AG10803 (cell line): Measurements from ENCODE around the gene JARID2.

Experiments
- DNase-seq: peaks from one replicate; pipeline ENCODE4 v3.0.0; 2010; ENCODE audit warnings: low read depth
- H3K4me3 ChIP-seq: 2 replicates; pipeline ENCODE4 v1.5.1; 2011; ENCODE audit warnings: mild to moderate bottlenecking, low read length, control low read depth
- TF ChIP-seq, protein P1 (sequence below): conservative IDR thresholded peaks from 2 replicates; pipeline ENCODE4 v1.5.1; 2011; ENCODE audit warnings: mild to moderate bottlenecking, low read length, control low read depth, inconsistent platforms

JARID2 gene

GRCh38 chr6:15325540-15325955 is 79.7 kb downstream of the JARID2 start:
- TF ChIP-seq, protein P1, sequence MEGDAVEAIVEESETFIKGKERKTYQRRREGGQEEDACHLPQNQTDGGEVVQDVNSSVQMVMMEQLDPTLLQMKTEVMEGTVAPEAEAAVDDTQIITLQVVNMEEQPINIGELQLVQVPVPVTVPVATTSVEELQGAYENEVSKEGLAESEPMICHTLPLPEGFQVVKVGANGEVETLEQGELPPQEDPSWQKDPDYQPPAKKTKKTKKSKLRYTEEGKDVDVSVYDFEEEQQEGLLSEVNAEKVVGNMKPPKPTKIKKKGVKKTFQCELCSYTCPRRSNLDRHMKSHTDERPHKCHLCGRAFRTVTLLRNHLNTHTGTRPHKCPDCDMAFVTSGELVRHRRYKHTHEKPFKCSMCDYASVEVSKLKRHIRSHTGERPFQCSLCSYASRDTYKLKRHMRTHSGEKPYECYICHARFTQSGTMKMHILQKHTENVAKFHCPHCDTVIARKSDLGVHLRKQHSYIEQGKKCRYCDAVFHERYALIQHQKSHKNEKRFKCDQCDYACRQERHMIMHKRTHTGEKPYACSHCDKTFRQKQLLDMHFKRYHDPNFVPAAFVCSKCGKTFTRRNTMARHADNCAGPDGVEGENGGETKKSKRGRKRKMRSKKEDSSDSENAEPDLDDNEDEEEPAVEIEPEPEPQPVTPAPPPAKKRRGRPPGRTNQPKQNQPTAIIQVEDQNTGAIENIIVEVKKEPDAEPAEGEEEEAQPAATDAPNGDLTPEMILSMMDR = no peak
- DNase-seq = no peak
- H3K4me3 ChIP-seq = no peak overlapping the region

GRCh38 chr6:15326067-15326614 is 80.3 kb downstream of the JARID2 start:
- no peak overlapping the region for H3K4me3 ChIP-seq
- TF ChIP-seq, protein P1 = no peak
- DNase-seq = no peak

DNA sequence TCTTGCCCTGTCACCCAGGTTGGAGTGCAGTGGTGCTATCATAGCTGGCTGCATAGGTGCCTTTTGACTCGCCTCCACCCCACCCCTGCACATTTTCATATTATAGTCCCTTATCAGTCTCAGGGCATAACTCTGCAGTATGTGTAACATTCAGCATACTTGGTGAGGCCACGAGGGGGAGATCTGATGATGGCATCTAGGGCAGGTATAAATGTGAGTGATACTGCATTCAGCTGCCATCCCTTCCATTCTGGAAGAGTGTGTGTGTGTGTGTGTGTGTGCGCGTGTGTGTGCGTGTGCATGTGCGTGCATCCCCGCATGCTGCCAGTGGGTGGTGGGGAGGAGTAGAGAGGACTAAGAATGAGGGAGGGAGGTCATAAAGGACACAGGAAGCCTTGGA is 81.4 kb downstream of the JARID2 start:
- TF ChIP-seq, protein P1 = no peak
- no peak for DNase-seq
- H3K4me3 ChIP-seq = no peak overlapping the region

DNA sequence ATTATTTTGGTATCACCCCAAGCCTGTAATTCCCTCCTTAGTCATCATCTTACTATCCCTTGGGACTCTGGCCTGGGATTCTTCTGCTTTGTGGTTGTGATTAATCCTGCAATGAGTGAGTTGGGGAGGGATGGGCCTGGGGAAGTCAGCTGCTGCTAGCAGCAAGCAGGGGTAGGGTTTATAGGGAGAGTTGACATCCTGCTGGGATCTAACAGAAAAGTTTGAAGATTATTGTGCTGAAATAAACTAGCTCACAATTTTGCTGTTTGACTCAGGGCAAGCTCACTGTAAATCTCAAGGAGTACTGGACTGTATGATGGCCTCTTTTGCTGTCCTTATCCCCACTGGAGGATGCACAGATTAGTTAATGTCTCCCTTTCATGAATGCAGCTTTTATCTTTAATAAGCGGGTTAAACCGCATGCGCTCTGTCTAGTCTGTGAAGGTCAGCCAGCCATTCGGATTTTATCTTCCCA is 83.4 kb downstream of the JARID2 start:
- peak; percentile 95 for DNase-seq
- TF ChIP-seq, protein P1 = no peak
- no peak overlapping the region for H3K4me3 ChIP-seq

DNA sequence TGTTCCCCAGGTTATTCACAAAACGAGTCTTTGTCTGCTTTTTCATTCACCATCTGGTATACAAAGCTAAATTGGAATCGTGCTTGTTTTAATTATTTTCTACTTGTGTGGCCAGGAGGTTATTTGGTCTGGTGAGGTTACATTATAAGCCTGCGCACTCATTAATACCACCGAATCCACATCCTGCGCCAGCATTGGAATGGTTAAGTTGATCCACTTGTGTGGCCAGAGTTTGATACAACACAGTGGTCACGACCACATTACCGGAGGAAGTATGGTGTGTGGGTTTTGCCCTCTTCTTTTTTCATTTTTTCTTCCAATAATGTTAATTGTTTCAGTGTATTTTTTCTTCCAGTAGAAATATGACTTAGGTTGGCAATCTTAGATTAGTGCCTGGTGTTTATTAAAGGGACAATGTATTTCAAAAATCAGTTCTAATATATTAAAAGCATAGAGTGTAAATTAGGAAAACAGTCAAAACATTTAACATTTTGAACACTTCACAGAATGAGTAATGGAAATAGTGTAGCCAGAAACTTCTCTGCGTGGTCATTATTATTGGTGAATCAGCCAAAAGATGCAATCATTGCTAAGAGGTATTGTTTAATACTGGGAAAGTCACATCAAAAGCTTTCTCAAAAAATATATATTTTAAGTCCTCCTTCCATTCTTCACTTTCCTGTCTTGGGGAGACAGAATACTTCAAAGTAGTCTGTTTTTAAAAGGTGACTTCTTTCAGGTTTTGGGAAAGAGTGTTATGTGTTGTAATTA is 84.5 kb downstream of the JARID2 start:
- H3K4me3 ChIP-seq = no peak overlapping the region
- TF ChIP-seq, protein P1 = no peak
- peak; percentile 47 for DNase-seq

DNA sequence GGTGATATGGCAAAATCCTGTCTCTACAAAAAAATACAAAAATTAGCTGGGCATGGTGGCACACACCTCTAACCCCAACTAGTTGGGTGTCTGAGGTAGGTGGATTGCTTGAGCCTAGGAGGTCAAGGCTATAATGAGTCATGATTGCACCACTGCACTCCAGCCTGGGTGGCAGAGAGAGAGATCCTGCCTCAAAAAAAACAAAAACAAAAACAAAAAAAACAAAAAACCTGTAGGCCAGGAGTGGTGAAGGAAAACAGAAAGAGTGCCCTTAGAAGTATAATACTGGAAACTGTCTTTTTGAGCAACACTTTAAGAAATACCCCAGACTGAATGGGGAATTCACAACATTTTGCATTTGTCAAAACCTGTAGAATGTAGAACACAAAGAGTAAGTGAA is 85.3 kb downstream of the JARID2 start:
- DNase-seq = no peak
- H3K4me3 ChIP-seq = no peak overlapping the region
- TF ChIP-seq, protein P1 = no peak
